Measurements from ENCODE around the gene NUDT8. TPM values are rescaled to one million over a fixed set of nuclear protein-coding genes. Genes with fewer than 3 reads are reported as not detected.
"Not testable (repeated sequence)": the region's sequence is repeated elsewhere in the genome, so short reads cannot be mapped to it uniquely, and the experiment has no call there.

NUDT8 gene
- total RNA-seq, 2 donors from 2014 or later = 9.9 to 11.5 TPM

DNA sequence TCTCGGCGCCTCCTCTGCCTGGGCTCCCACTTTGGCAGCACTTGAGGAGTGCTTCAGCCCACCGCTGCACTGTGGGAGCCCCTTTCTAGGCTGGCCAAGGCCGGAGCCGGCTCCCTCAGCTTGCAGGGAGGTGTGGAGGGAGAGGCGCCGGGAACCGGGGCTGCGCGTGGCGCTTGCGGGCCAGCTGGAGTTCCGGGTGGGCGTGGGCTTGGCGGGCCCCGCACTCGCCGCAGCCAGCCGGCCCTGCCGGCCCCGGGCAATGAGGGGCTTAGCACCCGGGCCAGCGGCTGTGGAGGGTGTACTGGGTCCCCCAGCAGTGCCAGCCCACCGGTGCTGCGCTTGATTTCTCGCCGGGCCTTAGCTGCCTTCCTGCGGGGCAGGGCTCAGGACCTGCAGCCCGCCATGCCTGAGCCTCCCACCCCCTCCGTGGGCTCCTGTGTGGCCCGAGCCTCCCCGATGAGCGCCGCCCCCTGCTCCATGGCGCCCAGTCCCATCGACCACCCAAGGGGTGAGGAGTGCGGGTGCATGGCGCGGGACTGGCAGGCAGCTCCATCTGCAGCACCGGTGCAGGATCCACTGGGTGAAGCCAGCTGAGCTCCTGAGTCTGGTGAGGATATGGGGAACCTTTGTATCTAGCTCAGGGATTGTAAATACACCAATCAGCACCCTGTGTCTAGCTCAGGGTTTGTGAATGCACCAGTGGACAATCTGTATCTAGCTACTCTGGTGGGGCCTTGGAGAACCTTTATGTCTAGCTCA, 10.7 kb downstream of the NUDT8 start:
- ATAC-seq = not testable (repeated sequence)

DNA sequence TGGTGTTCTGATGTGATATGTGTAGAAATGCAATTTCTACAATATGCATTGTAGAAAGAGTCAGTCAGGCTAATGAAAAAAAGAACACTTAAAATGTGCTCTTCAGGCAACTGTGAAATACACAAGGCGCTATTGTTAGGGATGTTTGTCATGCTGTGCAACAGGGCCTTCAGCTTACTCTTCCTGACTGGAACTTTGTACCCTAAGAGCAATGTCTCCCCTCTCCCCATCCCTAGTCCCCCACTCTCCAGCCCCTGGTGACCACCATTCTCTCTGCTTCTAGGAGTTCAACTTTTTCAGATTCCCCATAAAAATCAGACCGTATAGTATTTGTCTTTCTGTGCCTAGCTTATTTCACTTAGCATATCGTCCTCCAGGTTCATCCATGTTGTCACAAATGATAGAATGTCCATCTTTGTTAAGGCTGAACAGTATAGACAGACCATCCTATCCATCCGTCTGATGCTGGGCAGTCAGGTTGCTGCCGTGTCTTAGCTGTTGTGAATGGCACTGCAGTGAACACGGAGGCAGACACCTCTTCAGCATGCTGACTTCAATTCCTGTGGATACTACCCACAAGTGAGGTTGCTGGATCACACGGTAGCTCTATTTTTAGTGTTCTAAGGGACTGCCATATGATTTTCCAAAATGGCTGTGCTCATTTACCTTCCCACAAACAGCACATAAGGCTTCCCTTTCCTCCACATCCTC, 12.3 kb downstream of the NUDT8 start:
- no peak for ATAC-seq
- peaks cover 6 to 24% of the 10 kb centered on the region in 2 donors for H3K4me1 Mint-ChIP-seq (ENCODE audit: low read depth in 2 of 2)
- H3K36me3 Mint-ChIP-seq = no peaks in the 10 kb centered on the region
- peak overlapping the region; percentile 36 to 86 for H3K27ac Mint-ChIP-seq
- peak overlapping the region; percentile 3 for H3K4me3 Mint-ChIP-seq
- no peaks in the 10 kb centered on the region for H3K9me3 Mint-ChIP-seq
- no peak for DNase-seq (ENCODE audit: low spot score)
- H3K27me3 Mint-ChIP-seq = no peaks in the 10 kb centered on the region

More for the DNA sequence above, 10.7 kb downstream of the NUDT8 start:
- not testable (repeated sequence) for H3K9me3 Mint-ChIP-seq; H3K27me3 Mint-ChIP-seq; H3K27ac Mint-ChIP-seq; H3K4me3 Mint-ChIP-seq; H3K36me3 Mint-ChIP-seq; DNase-seq (ENCODE audit: low spot score)
- peaks cover 0 to 14% of the 10 kb centered on the region in 2 donors for H3K4me1 Mint-ChIP-seq (ENCODE audit: low read depth in 2 of 2)

DNA sequence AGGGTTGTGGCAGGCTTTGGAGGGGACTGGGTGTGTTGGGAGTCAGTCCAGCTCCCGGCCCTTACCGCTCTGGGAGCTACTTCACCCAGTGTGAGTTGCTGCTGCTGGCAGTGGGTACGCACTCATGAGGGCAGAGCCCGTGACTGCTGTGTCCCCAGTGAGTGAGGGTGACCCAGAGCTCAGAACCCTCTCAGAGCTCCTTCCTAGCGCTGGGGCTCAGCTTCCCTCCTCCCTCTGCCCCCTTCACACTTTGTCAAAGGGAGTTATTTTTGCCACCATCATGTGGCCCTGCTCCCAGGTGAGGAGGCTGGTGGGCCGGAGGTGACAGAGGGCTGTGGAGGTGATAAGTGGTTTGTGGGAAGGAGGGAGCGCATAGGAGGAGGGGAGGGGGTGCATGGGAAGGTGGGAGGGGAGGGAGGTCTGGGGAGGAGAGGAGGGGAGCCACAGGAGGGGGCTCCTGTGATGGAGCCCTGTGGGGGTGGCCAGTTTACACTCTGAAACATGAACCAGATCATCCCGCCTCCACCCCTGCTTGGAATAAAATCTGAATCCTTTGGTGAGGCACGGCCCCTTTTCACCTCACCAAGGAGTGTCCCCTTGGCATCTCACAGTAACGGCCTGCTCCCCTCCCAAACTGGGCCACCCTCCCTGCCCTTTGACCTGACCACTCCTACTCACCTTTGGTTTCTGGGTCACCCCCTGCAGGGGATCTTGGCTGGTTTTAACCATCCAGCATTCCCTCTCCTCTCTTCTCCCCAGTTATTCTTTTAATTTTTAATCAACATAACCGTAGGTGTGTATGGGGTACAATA, 13.1 kb downstream of the NUDT8 start:
- H3K4me1 Mint-ChIP-seq (ENCODE audit: low read depth in 2 of 2) = peaks cover 6 to 24% of the 10 kb centered on the region in 2 donors
- no peaks in the 10 kb centered on the region for H3K9me3 Mint-ChIP-seq
- H3K36me3 Mint-ChIP-seq = no peaks in the 10 kb centered on the region
- peak overlapping the region; percentile 3 for H3K4me3 Mint-ChIP-seq
- peak overlapping the region; percentile 86 to 95 for H3K27ac Mint-ChIP-seq
- DNase-seq (ENCODE audit: low spot score) = no peak
- ATAC-seq = no peak
- no peaks in the 10 kb centered on the region for H3K27me3 Mint-ChIP-seq

- H3K36me3 Mint-ChIP-seq = no peaks in the 10 kb centered on the region
- no peaks in the 10 kb centered on the region for H3K27me3 Mint-ChIP-seq
- ATAC-seq (no peak), DNase-seq (ENCODE audit: low spot score) (no peak)
- H3K27ac Mint-ChIP-seq = peak overlapping the region; percentile 31 to 95
- peaks cover 6 to 24% of the 10 kb centered on the region in 2 donors for H3K4me1 Mint-ChIP-seq (ENCODE audit: low read depth in 2 of 2)
- no peaks in the 10 kb centered on the region for H3K9me3 Mint-ChIP-seq
- no peak overlapping the region for H3K4me3 Mint-ChIP-seq
These were observed 13.9 kb downstream of the NUDT8 start for GRCh38 chr11:67615728-67616430.

GRCh38 chr11:67614730-67615714, 14.7 kb downstream of the NUDT8 start:
- H3K9me3 Mint-ChIP-seq = no peaks in the 10 kb centered on the region
- no peaks in the 10 kb centered on the region for H3K27me3 Mint-ChIP-seq
- DNase-seq (ENCODE audit: low spot score) (peak; percentile 73), ATAC-seq (peak; percentile 41 to 47)
- H3K4me1 Mint-ChIP-seq (ENCODE audit: low read depth in 2 of 2) = peaks cover 6 to 24% of the 10 kb centered on the region in 2 donors
- H3K36me3 Mint-ChIP-seq = no peaks in the 10 kb centered on the region
- peak overlapping the region; percentile 80 for H3K4me3 Mint-ChIP-seq
- peak overlapping the region; percentile 95 to 98 for H3K27ac Mint-ChIP-seq

- peak overlapping the region; percentile 95 to 98 for H3K27ac Mint-ChIP-seq
- peak overlapping the region; percentile 80 for H3K4me3 Mint-ChIP-seq
- ATAC-seq (peak; percentile 93 to 94), DNase-seq (ENCODE audit: low spot score) (peak; percentile 92)
- peaks cover under 1% of the 10 kb centered on the region for H3K36me3 Mint-ChIP-seq
- H3K9me3 Mint-ChIP-seq = no peaks in the 10 kb centered on the region
- H3K4me1 Mint-ChIP-seq (ENCODE audit: low read depth in 2 of 2) = peaks cover 7 to 28% of the 10 kb centered on the region in 2 donors
- no peaks in the 10 kb centered on the region for H3K27me3 Mint-ChIP-seq
These were observed 15.6 kb downstream of the NUDT8 start for GRCh38 chr11:67613960-67614715.

DNA sequence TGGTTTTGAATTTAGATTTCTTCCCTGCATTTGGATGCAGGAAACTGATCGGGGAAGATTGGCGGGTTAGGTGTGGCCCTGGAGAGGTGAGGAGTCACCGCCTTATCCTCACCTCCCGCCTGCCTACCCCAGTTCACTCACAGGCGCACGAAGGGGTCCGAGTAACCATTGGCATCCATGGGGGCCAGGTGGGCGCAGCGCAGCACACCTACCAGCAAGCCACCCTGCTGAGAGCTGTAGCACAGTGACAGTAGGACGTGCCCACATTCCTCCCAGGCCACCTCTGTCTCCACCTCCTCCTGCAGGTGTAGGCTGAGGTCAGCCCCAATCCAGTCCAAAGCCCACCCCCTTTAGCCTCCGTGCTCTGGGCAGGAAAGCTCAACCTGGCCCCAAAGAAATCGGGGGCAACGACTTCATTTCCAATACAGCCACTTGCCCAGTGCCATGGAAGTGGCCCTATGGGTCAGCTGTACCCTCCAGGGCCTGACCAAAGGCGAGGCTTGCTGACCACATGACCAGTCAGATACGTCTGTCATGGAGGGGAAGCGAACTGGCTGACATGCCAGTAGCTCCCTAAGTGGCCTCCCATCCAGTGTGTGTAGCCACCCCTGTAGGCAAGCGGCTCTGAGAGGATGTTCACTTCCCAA, 16.3 kb downstream of the NUDT8 start:
- ATAC-seq = no peak
- Mint-ChIP-seq H3K36me3 (peaks cover 5% of the 10 kb centered on the region), H3K4me3 (peak overlapping the region; percentile 80), H3K4me1 (ENCODE audit: low read depth in 2 of 2) (peaks cover 14 to 33% of the 10 kb centered on the region in 2 donors), H3K9me3 (no peaks in the 10 kb centered on the region), H3K27ac (peak overlapping the region; percentile 95 to 98), H3K27me3 (no peaks in the 10 kb centered on the region)
- DNase-seq (ENCODE audit: low spot score) = no peak

DNA sequence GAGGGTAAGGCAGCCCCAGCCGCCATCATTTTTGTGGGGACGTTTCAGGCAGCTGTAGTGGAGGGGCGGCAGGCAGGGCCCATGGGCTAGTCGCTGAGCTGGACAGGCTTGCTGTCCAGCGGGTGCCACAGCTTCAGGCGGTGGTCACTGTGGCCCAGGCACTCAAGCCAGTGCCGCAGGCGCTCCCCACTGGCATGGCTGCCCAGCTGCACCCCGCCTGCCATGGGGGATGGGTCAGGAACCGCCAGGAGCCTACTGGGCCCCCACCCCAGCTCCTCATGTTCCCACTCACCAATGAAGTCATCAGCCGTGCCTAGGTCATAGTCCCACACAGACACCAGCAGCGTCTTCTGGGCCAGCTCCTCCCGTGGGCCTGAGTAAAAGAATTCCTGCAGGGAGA, 17.0 kb downstream of the NUDT8 start:
- H3K4me1 Mint-ChIP-seq (ENCODE audit: low read depth in 2 of 2) = peaks cover 16 to 33% of the 10 kb centered on the region in 2 donors
- H3K4me3 Mint-ChIP-seq = no peak overlapping the region

GRCh38 chr11:67611704-67612587, 17.8 kb downstream of the NUDT8 start:
- no peak overlapping the region for H3K4me3 Mint-ChIP-seq
- ATAC-seq (no peak), DNase-seq (ENCODE audit: low spot score) (no peak)
- H3K36me3 Mint-ChIP-seq = peaks cover 5% of the 10 kb centered on the region
- peak overlapping the region; percentile 95 to 98 for H3K27ac Mint-ChIP-seq
- no peaks in the 10 kb centered on the region for H3K9me3 Mint-ChIP-seq
- peaks cover 16 to 33% of the 10 kb centered on the region in 2 donors for H3K4me1 Mint-ChIP-seq (ENCODE audit: low read depth in 2 of 2)
- H3K27me3 Mint-ChIP-seq = no peaks in the 10 kb centered on the region

More for the DNA sequence above, 17.0 kb downstream of the NUDT8 start:
- peak overlapping the region; percentile 95 to 98 for H3K27ac Mint-ChIP-seq
- no peaks in the 10 kb centered on the region for H3K9me3 Mint-ChIP-seq
- ATAC-seq (no peak), DNase-seq (ENCODE audit: low spot score) (no peak)
- peaks cover 5% of the 10 kb centered on the region for H3K36me3 Mint-ChIP-seq
- no peaks in the 10 kb centered on the region for H3K27me3 Mint-ChIP-seq

- Mint-ChIP-seq H3K4me3 (no peak overlapping the region), H3K9me3 (no peaks in the 10 kb centered on the region), H3K27ac (no peak overlapping the region), H3K27me3 (no peaks in the 10 kb centered on the region), H3K36me3 (peaks cover 5% of the 10 kb centered on the region), H3K4me1 (ENCODE audit: low read depth in 2 of 2) (peaks cover 20 to 36% of the 10 kb centered on the region in 2 donors)
- ATAC-seq = no peak
- DNase-seq (ENCODE audit: low spot score) = no peak
These were observed 18.6 kb downstream of the NUDT8 start for GRCh38 chr11:67611165-67611564.
